ENCODE measurements around the gene PPM1N. TPM values are rescaled to one million over a fixed set of nuclear protein-coding genes. Genes with fewer than 3 reads are reported as not detected.
A peak's percentile ranks its signal among the peaks of the same experiment; 100 is the strongest.

The PPM1N gene
- total and polyA plus RNA-seq, 2 of the 13 experiments (the other 11 are each of a cell fraction or from before 2014, with no cell fraction given) = 0.31 to 1.8 TPM

GRCh38 chr19:45451850-45452387 is 46.3 kb upstream of the PPM1N start (continued):
- TF ChIP-seq, protein P1, sequence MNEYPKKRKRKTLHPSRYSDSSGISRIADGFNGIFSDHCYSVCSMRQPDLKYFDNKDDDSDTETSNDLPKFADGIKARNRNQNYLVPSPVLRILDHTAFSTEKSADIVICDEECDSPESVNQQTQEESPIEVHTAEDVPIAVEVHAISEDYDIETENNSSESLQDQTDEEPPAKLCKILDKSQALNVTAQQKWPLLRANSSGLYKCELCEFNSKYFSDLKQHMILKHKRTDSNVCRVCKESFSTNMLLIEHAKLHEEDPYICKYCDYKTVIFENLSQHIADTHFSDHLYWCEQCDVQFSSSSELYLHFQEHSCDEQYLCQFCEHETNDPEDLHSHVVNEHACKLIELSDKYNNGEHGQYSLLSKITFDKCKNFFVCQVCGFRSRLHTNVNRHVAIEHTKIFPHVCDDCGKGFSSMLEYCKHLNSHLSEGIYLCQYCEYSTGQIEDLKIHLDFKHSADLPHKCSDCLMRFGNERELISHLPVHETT (CRISPR knock-in tag; conservative IDR thresholded peaks at IDR 0.05) = no peak
- TF ChIP-seq HOXD1 (CRISPR knock-in tag; IDR thresholded peaks at IDR 0.05) (no peak), ZNF772 (CRISPR knock-in tag; IDR thresholded peaks at IDR 0.05) (no peak), PATZ1 (CRISPR knock-in tag; IDR thresholded peaks at IDR 0.05) (no peak), SAP130 (CRISPR knock-in tag; IDR thresholded peaks at IDR 0.05; ENCODE audit: low read depth) (peak; percentile 26; the same call in 1 of the 2 replicates), ZMYM3 (CRISPR knock-in tag; IDR thresholded peaks at IDR 0.05) (0 out of 2 replicates have a peak, but pooled peaks have one; percentile 32), ZNF441 (CRISPR knock-in tag; IDR thresholded peaks at IDR 0.05; ENCODE audit: borderline replicate concordance) (no peak), ZNF878 (CRISPR knock-in tag; IDR thresholded peaks at IDR 0.05) (no peak), ZNF446 (CRISPR knock-in tag; IDR thresholded peaks at IDR 0.05) (no peak), ZSCAN21 (CRISPR knock-in tag; IDR thresholded peaks at IDR 0.05; ENCODE audit: borderline replicate concordance) (no peak), FOXP1 (IDR thresholded peaks at IDR 0.05) (no peak), FOXP1 (CRISPR knock-in tag; IDR thresholded peaks at IDR 0.05) (no peak), MLX (CRISPR knock-in tag; IDR thresholded peaks at IDR 0.05) (no peak), GRHL1 (CRISPR knock-in tag; conservative IDR thresholded peaks at IDR 0.05) (no peak), KLF12 (CRISPR knock-in tag; IDR thresholded peaks at IDR 0.05; ENCODE audit: borderline replicate concordance) (no peak), MXD4 (CRISPR knock-in tag; IDR thresholded peaks at IDR 0.05) (no peak), PRPF4 (IDR thresholded peaks at IDR 0.05; ENCODE audit: low read depth, low read length, poor library complexity, severe bottlenecking) (no peak), CHD2 (IDR thresholded peaks at IDR 0.05; ENCODE audit: low read depth, low read length) (no peak)
- TF ChIP-seq, protein P2, sequence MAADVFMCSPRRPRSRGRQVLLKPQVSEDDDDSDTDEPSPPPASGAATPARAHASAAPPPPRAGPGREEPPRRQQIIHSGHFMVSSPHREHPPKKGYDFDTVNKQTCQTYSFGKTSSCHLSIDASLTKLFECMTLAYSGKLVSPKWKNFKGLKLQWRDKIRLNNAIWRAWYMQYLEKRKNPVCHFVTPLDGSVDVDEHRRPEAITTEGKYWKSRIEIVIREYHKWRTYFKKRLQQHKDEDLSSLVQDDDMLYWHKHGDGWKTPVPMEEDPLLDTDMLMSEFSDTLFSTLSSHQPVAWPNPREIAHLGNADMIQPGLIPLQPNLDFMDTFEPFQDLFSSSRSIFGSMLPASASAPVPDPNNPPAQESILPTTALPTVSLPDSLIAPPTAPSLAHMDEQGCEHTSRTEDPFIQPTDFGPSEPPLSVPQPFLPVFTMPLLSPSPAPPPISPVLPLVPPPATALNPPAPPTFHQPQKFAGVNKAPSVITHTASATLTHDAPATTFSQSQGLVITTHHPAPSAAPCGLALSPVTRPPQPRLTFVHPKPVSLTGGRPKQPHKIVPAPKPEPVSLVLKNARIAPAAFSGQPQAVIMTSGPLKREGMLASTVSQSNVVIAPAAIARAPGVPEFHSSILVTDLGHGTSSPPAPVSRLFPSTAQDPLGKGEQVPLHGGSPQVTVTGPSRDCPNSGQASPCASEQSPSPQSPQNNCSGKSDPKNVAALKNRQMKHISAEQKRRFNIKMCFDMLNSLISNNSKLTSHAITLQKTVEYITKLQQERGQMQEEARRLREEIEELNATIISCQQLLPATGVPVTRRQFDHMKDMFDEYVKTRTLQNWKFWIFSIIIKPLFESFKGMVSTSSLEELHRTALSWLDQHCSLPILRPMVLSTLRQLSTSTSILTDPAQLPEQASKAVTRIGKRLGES (CRISPR knock-in tag; IDR thresholded peaks at IDR 0.05; ENCODE audit: borderline replicate concordance) = no peak
- TF ChIP-seq, protein P3, sequence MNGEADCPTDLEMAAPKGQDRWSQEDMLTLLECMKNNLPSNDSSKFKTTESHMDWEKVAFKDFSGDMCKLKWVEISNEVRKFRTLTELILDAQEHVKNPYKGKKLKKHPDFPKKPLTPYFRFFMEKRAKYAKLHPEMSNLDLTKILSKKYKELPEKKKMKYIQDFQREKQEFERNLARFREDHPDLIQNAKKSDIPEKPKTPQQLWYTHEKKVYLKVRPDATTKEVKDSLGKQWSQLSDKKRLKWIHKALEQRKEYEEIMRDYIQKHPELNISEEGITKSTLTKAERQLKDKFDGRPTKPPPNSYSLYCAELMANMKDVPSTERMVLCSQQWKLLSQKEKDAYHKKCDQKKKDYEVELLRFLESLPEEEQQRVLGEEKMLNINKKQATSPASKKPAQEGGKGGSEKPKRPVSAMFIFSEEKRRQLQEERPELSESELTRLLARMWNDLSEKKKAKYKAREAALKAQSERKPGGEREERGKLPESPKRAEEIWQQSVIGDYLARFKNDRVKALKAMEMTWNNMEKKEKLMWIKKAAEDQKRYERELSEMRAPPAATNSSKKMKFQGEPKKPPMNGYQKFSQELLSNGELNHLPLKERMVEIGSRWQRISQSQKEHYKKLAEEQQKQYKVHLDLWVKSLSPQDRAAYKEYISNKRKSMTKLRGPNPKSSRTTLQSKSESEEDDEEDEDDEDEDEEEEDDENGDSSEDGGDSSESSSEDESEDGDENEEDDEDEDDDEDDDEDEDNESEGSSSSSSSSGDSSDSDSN (CRISPR knock-in tag; IDR thresholded peaks at IDR 0.05) = no peak
